Myocyte (in vitro differentiated cells): ENCODE measurements around the gene NMT2. TPM values are rescaled to one million over a fixed set of nuclear protein-coding genes. Genes with fewer than 3 reads are reported as not detected.
"Not testable (repeated sequence)": the region's sequence is repeated elsewhere in the genome, so short reads cannot be mapped to it uniquely, and the experiment has no call there.

Experiments
- DNase-seq: peaks from one replicate; pipeline ENCODE4 v3.0.0-alpha.2; 2012; ENCODE audit warnings: low read depth
- polyA plus RNA-seq: library from polyadenylated mRNA; unstranded; fragments of >200 nt; gene quantifications from one replicate; pipeline ENCODE4 v1.2.1, GENCODE V29; 2012; ENCODE audit warnings: missing spikeins
- total RNA-seq: library from RNA; depleted of rRNA; stranded (reverse); fragments of >200 nt; gene quantifications from 2 replicates; pipeline ENCODE4 v1.2.3, GENCODE V29; 2014

The NMT2 gene
- 16.6 and 19.5 TPM in 2 replicates for total RNA-seq
- 14.0 TPM for polyA plus RNA-seq

GRCh38 chr10:15168291-15168785, at the start of gene NMT2:
Gene NMT2, minus strand, starts transcription at chr10:15168693. Its CDS starts 81 bp downstream, at chr10:15168612.
- DNase-seq: peak; percentile 89

- DNase-seq: no peak
Measured at GRCh38 chr10:15216700-15217099, 48.2 kb upstream of the NMT2 start.

GRCh38 chr10:15214237-15214636, 45.7 kb upstream of the NMT2 start:
- no peak for DNase-seq

DNA sequence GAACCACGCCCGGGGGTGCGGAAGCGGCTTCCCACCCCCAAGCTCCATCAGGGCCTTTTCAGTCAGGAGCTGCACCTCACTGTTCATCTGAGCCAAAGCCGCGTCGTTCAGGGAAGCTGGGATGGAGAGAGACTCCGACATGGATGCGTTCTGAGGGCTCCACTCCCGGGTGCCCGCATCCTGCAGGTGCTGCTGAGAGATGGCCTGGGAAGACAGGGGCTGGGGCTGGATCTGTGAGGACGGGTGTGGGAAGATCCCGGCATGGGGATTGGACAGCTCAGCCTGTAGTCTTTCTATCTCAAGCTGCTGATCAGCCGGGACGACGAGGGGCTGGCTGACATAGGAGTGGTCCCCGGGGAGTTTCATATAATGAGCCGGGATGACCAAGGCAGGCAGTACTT, 45.0 kb upstream of the NMT2 start:
- no peak for DNase-seq

GRCh38 chr10:15211464-15211979, 43.0 kb upstream of the NMT2 start:
- peak; percentile 35 for DNase-seq

GRCh38 chr10:15210521-15210920, 42.0 kb upstream of the NMT2 start:
- DNase-seq: no peak

DNA sequence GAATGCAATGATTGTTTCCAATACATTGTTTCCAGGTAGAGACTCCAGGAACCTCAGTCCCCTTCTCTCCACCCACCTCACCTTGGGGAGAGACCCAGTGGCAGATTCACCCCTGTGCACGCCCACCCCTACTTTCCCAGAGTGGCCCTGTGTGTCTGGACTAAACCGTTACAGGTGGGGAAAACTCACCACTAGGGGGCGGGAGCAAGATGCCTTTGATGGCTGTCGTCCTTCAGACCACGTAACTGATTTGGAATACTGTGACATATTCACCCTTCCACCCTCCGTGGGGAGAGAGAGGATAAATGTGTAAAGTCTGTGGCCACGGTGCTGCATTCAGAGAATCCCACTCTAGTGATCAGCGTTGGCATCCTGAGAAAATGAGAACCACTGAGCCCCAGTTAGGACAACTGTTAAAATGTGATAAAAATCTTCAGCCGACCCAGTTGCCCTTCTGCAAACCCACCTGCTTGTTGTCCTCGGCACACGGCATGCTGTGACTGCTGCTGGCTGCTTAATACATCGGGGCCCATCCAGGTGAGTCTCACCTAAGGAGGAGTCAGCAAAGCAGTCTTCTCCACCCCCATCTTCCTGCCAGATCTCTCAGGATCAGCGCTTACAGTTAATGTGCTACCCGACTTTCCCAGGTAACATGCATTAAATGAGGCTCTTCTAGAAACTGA, 41.5 kb upstream of the NMT2 start:
- DNase-seq: peak; percentile 80

GRCh38 chr10:15208221-15208620, 39.7 kb upstream of the NMT2 start:
- DNase-seq: no peak

DNA sequence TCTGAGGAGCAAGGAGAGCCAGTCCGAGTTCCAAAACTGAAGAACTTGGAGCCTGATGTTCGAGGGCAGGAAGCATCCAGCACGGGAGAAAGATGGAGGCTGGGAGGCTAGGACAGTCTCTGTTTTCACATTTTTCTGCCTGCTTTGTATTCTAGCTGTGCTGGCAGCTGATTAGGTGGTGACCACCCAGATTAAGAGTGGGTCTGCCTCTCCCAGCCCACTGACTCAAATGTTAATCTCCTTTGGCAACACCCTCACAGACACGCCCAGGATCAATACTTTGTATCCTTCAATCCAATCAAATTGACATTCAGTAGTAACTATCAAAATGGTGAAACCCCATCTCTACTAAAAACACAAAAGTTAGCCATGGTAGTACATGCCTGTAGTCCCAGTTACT, 38.9 kb upstream of the NMT2 start:
- DNase-seq: not testable (repeated sequence)

- peak; percentile 15 for DNase-seq
Measured at GRCh38 chr10:15202639-15203038, 34.1 kb upstream of the NMT2 start.

- not testable (repeated sequence) for DNase-seq
Measured at GRCh38 chr10:15202301-15202621, 33.8 kb upstream of the NMT2 start.

GRCh38 chr10:15201589-15202300, 33.3 kb upstream of the NMT2 start:
- DNase-seq: peak; percentile 84

DNA sequence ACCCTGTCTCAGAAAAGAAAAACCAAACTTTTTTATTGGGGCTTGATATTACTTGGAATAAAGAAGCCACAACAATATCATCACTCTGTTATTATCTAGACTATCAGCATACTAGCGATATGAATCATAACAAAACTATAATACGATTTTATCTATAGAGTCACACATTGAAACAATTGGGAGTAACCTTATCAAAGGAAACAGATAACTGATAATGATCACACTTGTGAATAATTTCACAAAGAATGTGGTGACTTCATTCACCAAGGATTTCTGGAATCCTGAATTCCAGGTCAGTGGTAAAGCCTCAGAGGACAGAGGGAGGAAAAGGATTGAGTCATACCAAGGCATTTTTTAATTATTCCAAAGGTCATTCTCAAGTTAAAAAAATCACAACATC, 32.1 kb upstream of the NMT2 start:
- peak; percentile 83 for DNase-seq

DNA sequence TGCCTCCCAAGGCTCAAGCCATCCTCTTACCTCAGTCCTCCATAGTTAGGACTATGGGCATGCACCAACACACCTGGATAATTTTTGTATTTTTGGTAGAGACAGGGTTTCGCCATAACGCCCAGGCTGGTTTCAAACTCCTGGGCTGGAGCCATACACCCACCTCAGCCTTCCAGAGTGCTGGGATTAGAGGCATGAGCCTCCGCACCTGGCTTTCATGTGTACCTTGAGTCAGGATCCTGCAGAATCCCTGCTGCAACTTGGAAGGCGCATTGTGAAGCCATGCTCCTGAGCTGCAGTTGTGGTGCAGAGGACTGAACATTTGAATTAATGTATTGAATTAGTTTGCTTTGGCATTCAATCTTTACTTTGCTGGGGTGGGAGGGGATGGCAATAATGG, 29.4 kb upstream of the NMT2 start:
- no peak for DNase-seq

GRCh38 chr10:15197276-15197675, 28.8 kb upstream of the NMT2 start:
- no peak for DNase-seq

- DNase-seq: no peak
Measured at GRCh38 chr10:15196021-15196834, 27.7 kb upstream of the NMT2 start.

- no peak for DNase-seq
Measured at GRCh38 chr10:15189133-15189885, 20.8 kb upstream of the NMT2 start.

- no peak for DNase-seq
Measured at GRCh38 chr10:15188603-15189002, 20.1 kb upstream of the NMT2 start.

DNA sequence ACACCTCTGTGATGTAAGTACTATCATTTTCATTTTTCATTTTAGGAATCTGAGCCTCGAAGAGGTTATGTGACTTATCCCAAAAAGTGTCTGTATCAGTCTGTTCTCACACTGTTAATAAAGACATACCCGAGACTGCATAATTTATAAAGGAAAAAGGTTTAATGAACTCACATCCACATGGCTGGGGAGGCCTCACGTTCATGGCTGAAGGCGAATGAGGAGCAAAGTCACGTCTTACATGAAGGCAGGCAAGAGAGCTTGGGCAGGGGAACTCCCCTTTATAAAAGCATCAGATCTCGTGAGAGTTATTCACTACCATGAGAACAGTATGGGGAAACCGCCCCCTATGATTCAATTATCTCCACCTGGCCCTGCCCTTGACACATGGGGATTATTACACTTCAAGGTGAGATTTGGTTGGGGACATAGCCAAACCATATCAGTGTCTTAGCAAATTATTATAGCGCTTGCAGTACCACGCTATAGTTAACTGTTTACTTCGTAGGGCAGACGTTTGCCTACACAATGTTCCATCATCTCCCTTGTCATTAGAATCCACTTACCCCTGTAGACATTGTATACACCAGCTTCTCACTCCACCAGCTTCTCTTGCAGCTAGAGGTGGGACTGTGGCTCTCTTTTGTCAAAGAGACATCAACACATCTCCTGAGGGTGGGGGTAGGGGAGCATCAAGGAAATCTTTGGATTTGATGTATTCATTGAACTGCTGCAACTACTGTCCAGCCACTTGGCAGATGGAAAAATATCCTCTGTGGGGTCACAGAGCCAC, 15.4 kb upstream of the NMT2 start:
- no peak for DNase-seq

DNA sequence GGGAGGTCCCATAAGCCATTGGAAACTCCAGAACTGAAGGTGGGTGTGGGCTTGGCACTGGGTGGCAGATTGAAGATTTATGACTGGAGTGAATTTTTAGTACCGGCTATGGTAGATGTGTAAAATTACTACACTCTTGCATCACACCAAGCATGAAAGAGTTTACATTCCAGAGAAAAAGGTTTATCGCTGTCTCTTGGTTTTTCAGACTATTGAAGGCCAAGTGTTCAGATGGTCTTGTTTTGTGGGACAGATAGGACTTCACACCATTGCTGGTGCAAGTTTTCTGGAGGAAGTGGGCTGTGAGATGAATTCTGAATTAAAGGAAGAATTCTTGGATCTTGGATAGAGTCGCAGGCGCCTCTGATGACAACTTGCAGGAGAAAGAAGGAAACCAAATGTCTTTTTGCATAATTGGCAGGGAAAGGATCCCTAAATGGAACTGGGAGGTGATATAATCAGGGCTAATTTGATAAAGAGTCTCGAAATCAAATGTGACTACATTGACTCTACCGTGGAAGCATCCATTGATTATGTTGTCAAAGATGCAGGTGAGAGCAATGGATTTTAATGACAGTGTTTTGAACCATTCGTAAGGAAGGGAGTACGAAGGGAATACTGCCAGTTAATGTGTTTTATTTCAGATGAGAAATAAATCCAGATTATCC, 14.2 kb upstream of the NMT2 start:
- no peak for DNase-seq
